Iris pigment epithelial cell (primary cell): Measurements from ENCODE around the gene MAN2A1.

Experiments
- DNase-seq: peaks from one replicate; pipeline ENCODE4 v3.0.0-alpha.2; 2011; ENCODE audit warnings: low read depth

Gene MAN2A1

DNA sequence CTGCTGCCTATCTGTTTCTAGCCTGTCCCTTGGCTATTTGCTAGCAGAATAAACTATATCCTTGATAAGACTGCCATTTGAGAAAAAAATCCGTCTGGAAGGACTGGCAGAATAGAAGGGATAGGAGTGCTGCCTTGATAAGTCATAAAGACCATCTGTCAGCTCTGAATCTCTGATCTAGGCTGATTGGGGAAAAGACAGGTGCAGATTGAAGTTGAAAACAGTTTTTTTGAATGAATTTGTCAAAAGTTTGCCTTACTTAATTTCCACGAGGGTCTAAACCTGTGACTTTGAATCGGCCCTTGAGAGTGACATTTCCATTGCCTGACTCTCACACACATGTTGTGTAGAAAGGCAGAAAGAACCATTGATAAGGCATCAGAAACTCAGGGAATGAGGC, 218.6 kb downstream of the MAN2A1 start:
- no peak for DNase-seq

- no peak for DNase-seq
Measured at GRCh38 chr5:109910874-109911273, 221.1 kb downstream of the MAN2A1 start.

- DNase-seq, result peak; percentile 38
Measured at GRCh38 chr5:109911731-109912130, 222.0 kb downstream of the MAN2A1 start.

DNA sequence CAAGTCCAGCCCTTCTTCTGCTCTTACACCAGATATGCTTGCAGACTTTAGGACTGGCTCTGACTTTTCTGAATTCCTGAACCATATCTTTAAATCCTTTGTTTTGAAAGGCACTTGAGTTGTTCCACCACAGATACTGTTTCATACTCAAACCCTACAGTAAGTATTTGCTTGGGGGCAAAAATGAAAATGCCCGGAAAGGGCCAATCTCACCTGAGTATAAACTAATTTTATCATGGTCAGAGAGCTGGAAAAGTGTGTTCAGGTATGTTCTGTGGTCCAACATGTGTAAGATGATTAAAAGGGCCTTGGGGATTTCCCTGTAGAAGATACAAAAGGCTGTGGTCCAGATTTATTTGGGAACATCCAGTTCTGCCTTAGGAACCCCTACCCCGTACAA, 225.2 kb downstream of the MAN2A1 start:
- DNase-seq, result no peak

GRCh38 chr5:109916481-109917153, 226.9 kb downstream of the MAN2A1 start:
- DNase-seq, result no peak
